SH-SY5Y (cell line): Measurements from ENCODE around the gene REXO1.
"Not testable (repeated sequence)": the region's sequence is repeated elsewhere in the genome, so short reads cannot be mapped to it uniquely, and the experiment has no call there.

Source experiments
- GATA2 ChIP-seq: IDR thresholded peaks from 2 replicates; pipeline ENCODE4 v1.6.1; 2011; ENCODE audit warnings: mild to moderate bottlenecking, low read depth, low read length
- GATA3 ChIP-seq: IDR thresholded peaks from 2 replicates; pipeline ENCODE4 v1.6.1; 2011; ENCODE audit warnings: low read depth, mild to moderate bottlenecking, low read length, moderate library complexity

The REXO1 gene, protein sequence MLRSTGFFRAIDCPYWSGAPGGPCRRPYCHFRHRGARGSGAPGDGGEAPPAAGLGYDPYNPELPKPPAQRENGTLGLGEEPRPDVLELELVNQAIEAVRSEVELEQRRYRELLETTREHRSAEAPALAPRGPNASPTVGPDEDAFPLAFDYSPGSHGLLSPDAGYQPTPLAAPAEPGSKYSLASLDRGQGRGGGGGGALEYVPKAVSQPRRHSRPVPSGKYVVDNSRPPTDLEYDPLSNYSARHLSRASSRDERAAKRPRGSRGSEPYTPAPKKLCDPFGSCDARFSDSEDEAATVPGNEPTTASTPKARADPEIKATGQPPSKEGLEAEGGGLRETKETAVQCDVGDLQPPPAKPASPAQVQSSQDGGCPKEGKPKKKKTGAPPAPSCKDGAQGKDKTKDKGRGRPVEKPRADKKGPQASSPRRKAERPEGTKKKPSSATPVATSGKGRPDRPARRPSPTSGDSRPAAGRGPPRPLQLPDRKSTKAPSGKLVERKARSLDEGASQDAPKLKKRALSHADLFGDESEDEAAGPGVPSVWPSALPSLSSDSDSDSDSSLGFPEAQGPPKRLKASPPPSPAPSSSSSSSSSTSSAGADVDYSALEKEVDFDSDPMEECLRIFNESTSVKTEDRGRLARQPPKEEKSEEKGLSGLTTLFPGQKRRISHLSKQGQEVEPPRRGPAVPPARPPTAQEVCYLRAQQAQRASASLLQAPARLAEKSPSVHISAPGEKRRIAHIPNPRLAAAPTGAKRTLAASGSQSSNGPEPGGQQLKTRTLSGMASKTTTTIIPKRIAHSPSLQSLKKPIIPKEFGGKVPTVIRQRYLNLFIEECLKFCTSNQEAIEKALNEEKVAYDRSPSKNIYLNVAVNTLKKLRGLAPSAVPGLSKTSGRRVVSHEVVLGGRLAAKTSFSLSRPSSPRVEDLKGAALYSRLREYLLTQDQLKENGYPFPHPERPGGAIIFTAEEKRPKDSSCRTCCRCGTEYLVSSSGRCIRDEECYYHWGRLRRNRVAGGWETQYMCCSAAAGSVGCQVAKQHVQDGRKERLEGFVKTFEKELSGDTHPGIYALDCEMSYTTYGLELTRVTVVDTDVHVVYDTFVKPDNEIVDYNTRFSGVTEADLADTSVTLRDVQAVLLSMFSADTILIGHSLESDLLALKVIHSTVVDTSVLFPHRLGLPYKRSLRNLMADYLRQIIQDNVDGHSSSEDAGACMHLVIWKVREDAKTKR

DNA sequence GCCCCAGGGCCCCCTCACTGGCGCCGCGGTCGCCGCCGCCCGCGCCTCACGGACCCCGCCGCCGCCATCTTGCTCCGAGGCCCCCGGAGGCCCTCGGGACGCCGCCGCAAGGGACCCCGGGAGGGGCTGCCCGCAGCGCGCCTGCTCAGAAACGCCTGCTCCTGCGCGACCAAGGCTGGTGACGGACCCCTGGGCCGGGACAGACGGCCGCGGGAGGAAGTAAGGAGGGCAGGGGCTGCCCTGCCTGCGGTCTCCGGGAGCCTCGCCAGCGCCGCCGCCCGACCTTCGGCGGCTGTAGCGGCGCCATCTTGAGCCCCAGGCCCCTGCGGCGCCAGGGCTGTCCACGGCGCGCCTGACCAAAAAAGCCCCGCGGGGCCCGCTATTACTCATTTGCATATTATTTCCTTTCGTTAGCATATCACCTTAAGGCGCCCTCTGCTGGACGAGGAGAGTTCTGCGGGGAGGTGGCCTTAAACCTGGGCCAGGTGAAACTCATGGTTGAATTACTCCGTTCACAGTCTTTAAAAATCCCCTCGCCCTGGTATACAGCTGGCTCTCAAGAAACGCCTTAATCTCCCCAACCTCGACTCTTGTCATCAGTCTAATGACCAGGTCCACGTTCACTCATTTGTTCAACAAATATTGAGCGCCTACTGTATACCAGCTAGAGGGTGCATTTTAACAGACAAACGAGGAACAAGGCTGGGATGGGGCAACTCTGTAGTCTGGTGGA is at the start of gene REXO1:
TSS of gene REXO1 (minus strand) at position 85 of the 733 bp plus-strand sequence. CDS start 125 bp downstream, outside the sequence.
- TF ChIP-seq GATA2 (no peak), GATA3 (no peak)

DNA sequence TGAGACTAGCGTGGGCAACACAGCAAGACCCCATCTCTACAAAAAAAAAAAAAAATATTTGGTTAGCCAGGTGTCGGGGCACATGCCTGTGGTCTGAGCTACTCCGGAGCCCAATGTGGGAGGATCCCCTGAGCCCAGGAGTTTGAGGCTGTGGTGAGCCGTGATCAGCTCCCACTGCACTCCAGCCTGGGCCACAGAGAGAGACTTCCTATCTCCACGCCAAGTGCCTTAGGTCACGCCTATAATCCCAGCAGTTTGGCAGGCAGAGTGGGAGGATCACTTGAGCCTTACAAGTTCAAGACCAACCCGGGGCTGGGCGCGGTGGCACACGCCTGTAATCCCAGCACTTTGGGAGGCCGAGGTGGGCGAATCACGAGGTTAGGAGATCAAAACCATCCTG is 48.2 kb upstream of the REXO1 start:
- no peak for TF ChIP-seq GATA3
- TF ChIP-seq GATA2 = no peak

DNA sequence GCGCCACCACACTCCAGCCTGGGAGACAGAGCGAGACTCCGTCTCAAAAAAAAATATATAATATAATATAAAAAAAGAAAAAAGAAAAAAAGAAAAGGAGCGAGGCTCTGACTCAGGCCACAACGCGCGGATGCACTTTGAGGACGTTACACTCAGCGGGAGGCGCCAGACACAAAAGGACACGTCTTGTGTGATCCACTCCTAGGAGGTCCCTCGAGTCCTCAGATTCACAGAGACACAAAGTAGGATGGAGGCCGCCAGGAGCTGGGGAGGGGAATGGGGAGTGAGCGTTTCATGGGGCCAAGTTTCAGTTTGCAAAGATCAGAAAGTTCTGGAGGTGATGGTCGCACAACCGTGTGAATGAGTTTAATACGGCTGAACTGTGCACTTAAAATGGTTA is 45.5 kb upstream of the REXO1 start:
- TF ChIP-seq GATA2 (no peak), GATA3 (no peak)

DNA sequence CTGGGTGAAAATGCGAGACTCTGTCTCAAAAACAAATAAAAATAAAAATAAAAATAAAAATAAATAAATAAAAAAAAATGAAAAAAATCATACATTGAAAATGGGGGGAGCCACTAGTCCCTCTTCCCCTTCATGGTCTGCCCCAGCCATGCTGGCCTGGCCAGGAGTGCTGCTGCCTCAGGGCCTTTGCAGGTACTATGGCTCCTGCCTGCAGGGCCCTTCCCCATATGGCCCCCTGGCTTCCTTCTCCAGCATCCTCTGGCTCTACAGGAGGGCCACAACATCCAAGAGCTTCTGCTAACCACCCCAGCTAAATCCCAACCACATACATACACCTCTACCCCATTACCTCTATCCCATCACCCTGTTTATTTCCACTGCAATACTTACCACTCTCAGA is 41.6 kb upstream of the REXO1 start:
- TF ChIP-seq GATA3 (no peak), GATA2 (no peak)

DNA sequence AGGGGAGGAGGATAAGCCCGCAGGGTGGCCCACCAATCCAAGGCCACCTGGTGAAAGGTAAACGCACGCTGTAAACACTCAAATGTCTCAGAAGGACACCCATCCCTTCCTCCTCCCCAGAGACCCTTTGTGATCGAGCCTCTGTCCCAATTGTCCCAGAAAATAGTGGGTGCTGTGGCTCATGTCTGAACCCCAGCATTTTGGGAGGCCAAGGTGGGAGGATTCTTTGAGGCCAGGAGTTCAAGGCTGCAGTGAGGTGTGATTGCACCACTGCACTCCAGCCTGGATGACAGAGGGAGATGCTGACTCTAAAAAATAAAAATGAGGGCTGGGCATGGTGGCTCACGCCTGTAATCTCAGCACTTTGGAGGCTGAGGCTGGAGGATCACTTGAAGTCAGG is 40.1 kb upstream of the REXO1 start:
- TF ChIP-seq GATA3 (no peak), GATA2 (no peak)

DNA sequence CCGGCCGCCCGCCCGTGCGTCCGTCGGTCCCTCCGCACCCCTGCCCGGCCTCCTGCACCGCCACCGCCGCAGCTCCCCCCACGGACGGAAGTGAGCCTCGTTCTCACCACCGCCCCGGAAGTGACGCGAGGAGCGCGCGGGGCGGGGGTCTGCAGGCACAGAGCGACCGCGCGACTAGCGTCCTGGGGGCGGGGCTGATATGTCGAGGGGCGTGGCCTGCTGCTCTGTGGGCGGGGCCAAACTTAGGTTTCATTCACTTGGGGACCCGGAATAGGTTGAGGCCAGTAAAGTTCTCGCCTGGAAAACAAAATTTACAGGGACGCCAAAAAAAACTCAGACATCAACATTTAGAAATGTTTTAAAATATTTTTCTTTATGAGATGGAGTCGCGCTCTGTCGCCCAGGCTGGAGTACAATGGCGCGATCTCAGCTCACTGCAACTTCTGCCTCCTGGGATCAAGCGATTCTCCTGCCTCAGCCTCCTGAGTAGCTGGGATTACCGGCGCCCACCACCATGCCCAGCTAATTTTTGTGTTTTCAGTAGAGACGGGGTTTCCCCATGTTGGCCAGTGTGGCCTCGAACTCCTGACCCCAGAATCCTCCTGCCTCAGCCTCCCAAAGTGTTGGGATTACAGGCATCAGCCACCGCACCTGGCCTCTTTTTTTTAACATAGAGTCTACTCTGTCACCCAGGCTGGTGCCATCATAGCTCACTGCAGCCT is 37.3 kb upstream of the REXO1 start, which contains the start of gene ABHD17A:
TSS of gene ABHD17A (minus strand) at position 99 of the 722 bp plus-strand sequence. CDS start 3,930 bp downstream, outside the sequence.
- not testable (repeated sequence) for TF ChIP-seq GATA2, GATA3

DNA sequence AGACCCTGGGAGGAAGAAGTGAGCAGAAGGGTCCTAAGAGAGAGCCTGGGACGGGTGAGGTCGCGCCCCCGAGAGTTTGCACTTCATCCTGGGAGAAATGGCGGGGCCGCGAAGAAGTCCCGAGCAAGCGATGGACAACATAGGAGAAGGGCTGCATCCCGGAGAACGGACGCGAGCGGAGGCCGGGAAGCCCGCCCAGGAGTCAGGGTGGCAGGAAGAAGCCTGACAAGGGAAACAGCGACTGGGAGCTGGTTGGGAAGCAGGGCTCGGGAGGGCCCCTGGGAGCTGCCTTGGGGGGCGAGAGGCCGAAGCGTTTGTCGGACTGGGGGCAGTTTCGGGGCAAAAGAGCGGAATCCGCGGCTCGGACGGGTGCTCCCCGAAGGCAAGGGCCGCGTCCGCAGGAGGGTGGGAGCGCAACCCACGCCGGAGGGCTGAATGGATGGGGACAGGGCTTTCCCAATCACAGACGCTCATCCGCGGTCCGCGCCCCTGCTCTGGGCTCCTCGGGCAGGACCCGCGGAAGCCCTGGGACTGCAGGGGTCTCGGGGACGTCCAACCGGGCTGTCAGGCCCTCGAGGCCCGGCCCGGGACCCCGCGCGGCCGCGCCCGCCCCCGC is 36.5 kb upstream of the REXO1 start:
- TF ChIP-seq GATA2 (no peak), GATA3 (no peak)

DNA sequence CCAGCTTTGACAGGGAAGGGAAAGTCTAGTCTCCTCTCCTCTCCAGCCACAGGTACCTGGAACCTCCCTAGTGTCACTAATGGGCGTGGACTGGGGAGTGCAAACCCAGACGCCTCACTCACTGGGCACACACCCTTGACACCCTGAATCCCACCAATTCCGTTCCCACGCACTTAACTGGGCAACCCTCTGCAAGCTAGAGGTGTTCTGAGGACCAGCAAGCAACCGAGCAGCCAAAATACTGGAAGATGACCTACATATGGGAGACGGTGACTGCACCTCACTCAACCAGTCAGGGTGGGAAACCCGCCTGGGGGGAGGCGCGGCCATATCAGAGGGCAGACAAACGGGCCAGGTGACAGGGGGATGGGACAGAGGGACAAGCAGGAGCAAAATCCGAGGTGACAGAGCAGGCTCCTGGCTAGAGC is 36.0 kb upstream of the REXO1 start:
- TF ChIP-seq GATA3 = no peak
- TF ChIP-seq GATA2 = no peak

DNA sequence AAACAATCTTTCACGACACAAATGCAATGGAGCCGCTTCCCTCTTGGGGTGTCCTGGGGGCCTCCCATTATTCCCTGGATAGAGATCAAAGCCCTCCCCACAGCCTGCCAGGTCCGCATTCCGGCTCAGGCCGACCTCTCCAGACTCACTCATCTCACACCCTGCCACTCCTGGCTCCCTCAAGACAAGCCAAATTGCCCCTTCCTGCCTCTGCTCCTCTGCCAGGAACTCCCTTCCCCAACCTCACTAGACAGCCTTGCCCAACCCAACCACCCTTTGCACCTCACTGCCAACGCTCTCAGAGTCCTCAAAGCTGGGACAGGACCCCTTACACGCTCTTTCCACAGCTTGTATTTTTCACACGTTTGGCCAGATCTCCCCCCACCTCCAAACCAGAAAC is 35.5 kb upstream of the REXO1 start:
- TF ChIP-seq GATA2 (no peak), GATA3 (no peak)

DNA sequence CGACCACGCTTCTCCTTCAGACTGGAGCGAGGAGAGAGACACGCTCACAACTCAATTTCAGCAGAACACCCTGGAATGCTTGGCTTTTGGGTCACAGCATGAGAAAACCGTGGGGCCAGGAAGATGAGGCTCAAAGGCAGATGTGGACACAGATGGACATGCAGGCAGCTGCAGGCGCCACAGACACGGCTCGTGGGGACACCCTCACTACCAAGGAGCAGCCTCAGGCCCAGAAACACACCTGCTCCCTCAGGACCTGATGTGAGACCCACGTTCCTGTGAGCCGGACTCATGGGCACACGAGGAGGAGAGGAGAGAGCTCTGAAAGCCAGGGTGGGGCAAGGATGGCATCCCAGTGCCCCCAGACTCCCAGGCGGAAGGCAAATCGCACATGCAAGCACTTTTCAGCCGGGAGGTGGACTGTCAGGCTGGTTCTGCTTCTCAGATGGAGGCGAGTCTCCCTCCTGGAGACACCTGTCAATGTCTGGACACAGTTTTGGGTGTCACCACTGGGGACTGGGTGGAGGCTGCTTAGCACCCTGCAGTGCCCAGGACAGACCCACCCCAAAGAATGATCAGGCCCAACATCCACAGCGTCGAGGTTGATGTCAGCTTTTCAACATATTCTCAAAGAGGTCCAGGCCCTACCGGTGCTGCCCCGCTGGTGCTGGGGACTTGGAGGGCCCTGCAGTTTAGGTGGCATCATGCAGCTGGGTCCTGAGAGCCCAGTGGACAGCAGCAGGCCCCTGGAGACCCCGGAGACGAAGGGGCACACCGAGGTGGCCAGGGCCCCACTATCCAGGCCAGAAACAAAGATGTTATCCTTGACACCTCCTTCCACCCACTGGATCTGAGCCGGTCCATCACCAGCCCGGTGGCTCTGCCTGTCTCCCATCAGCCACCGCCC is 34.8 kb upstream of the REXO1 start:
- TF ChIP-seq GATA2 (no peak), GATA3 (no peak)

DNA sequence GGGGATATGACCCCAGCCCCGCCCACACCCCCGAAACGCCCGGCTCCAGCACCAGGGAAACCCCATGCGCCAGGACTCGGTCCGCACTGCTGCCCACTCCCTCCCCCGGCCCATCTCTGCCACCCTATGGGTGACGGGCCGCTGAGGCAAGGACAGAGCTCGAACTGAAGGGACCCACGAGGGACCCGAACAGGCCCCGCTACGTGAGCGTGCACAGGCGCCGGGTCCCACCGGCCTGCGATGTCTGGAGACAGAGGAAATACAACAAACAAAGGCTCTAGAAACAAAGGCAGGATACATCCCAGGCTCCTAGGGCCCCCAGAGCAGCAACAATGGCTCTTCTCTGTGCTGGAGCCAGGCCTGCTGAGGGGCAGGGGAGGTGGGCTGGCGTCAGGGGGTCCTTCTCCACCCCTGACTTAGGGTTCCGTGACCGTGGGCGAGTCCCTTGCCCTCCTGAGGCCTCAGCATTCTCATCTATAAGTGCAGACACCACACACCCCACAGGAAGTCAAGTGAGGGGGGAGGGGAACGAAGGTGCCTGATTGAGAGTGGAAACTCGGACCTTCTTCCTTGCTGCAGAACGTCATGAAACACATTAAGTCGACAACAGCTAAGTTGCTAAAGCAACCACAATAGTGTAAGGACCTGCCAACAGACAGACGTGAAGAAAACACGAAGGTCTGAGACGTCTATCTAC is 34.0 kb upstream of the REXO1 start:
- TF ChIP-seq GATA3 (no peak), GATA2 (no peak)
